H9 (cell line): ENCODE data around the gene ERCC5. TPM values are rescaled to one million over a fixed set of nuclear protein-coding genes. Genes with fewer than 3 reads are reported as not detected.

Experiments used
- DNase-seq: peaks from one replicate; pipeline ENCODE4 v3.0.0-alpha.2; 2017
- H2AFZ ChIP-seq: one replicate; pipeline ENCODE4 v1.6.1; 2013; ENCODE audit warnings: mild to moderate bottlenecking, low read length, control low read depth, moderate library complexity
- H2AK5ac ChIP-seq: 2 replicates; pipeline ENCODE4 v1.6.1; 2013; ENCODE audit warnings: low read length, control low read depth, mixed read lengths; ENCODE audit not compliant: insufficient read length
- H2BK120ac ChIP-seq: one replicate; pipeline ENCODE4 v1.6.1; 2013; ENCODE audit warnings: low read depth, mild to moderate bottlenecking, low read length, control low read depth, inconsistent platforms; ENCODE audit not compliant: poor library complexity, severe bottlenecking
- H2BK12ac ChIP-seq: 2 replicates; pipeline ENCODE4 v1.6.1; 2013; ENCODE audit warnings: low read length, control low read depth, mixed read lengths, low read depth; ENCODE audit not compliant: insufficient read length
- H2BK15ac ChIP-seq: 2 replicates; pipeline ENCODE4 v1.6.1; 2013; ENCODE audit warnings: low read depth, low read length, control low read depth
- H2BK20ac ChIP-seq: one replicate; pipeline ENCODE4 v1.6.1; 2013; ENCODE audit warnings: low read depth, mild to moderate bottlenecking, low read length, control low read depth, inconsistent platforms; ENCODE audit not compliant: poor library complexity, severe bottlenecking
- H2BK5ac ChIP-seq: 2 replicates; pipeline ENCODE4 v1.6.1; 2013; ENCODE audit warnings: low read length, control low read depth, mixed read lengths; ENCODE audit not compliant: insufficient read length
- H3K14ac ChIP-seq: 2 replicates; pipeline ENCODE4 v1.6.1; 2013; ENCODE audit warnings: low read length, control low read depth; ENCODE audit not compliant: insufficient read depth
- H3K18ac ChIP-seq: 2 replicates; pipeline ENCODE4 v1.6.1; 2013; ENCODE audit warnings: low read depth, mild to moderate bottlenecking, mixed read lengths, low read length, control low read depth; ENCODE audit not compliant: insufficient read length
- H3K23ac ChIP-seq: 2 replicates; pipeline ENCODE4 v1.6.1; 2013; ENCODE audit warnings: low read length, control low read depth, mixed read lengths, low read depth; ENCODE audit not compliant: insufficient read length
- H3K23me2 ChIP-seq: 2 replicates; pipeline ENCODE4 v1.6.1; 2013; ENCODE audit warnings: low read depth, mild to moderate bottlenecking, mixed read lengths, low read length, control low read depth; ENCODE audit not compliant: insufficient read length, poor library complexity, severe bottlenecking
- H3K27ac ChIP-seq: 2 replicates; pipeline ENCODE4 v1.5.1; 2013; ENCODE audit warnings: low read length, control low read depth, mixed read lengths, low read depth; ENCODE audit not compliant: insufficient read length
- H3K27me3 ChIP-seq: 2 replicates; pipeline ENCODE4 v1.6.1; 2013; ENCODE audit warnings: low read length, control low read depth, inconsistent platforms; ENCODE audit not compliant: insufficient read depth
- H3K4ac ChIP-seq: 2 replicates; pipeline ENCODE4 v1.6.1; 2013; ENCODE audit warnings: low read depth, mild to moderate bottlenecking, control low read depth, inconsistent platforms, low read length, moderate library complexity
- H3K4me1 ChIP-seq: 2 replicates; pipeline ENCODE4 v1.6.1; 2013; ENCODE audit warnings: low read length, control low read depth, inconsistent platforms; ENCODE audit not compliant: insufficient read depth
- H3K4me2 ChIP-seq: 2 replicates; pipeline ENCODE4 v1.6.1; 2013; ENCODE audit warnings: low read length, control low read depth, mixed read lengths; ENCODE audit not compliant: insufficient read length, insufficient read depth
- H3K56ac ChIP-seq: 2 replicates; pipeline ENCODE4 v1.6.1; 2013; ENCODE audit warnings: low read depth, mild to moderate bottlenecking, mixed read lengths, low read length, control low read depth; ENCODE audit not compliant: insufficient read length
- H3K79me1 ChIP-seq: 2 replicates; pipeline ENCODE4 v1.6.1; 2013; ENCODE audit warnings: low read depth, mild to moderate bottlenecking, moderate library complexity, low read length, control low read depth, inconsistent platforms; ENCODE audit not compliant: insufficient read depth, poor library complexity, severe bottlenecking
- H3K79me2 ChIP-seq: 2 replicates; pipeline ENCODE4 v1.6.1; 2013; ENCODE audit warnings: low read length, control low read depth, inconsistent platforms; ENCODE audit not compliant: insufficient read depth
- H3K9ac ChIP-seq: 2 replicates; pipeline ENCODE4 v1.6.1; 2013; ENCODE audit warnings: low read length, control low read depth, mixed read lengths; ENCODE audit not compliant: insufficient read length; ENCODE audit errors: extremely low read depth
- H3K9me3 ChIP-seq: one replicate; pipeline ENCODE4 v1.6.1; 2013; ENCODE audit warnings: low read depth, low read length, inconsistent platforms; ENCODE audit not compliant: control insufficient read depth
- H3T11ph ChIP-seq: one replicate; pipeline ENCODE4 v1.6.1; 2013; ENCODE audit warnings: mild to moderate bottlenecking, low read length, control low read depth, inconsistent platforms
- H4K20me1 ChIP-seq: one replicate; pipeline ENCODE4 v1.6.1; 2013; ENCODE audit not compliant: control insufficient read depth, insufficient read length, insufficient read depth
- H4K5ac ChIP-seq: 2 replicates; pipeline ENCODE4 v1.6.1; 2013; ENCODE audit warnings: low read depth, mild to moderate bottlenecking, mixed read lengths, low read length, control low read depth; ENCODE audit not compliant: insufficient read length
- H4K8ac ChIP-seq: replicated peaks from 2 replicates; pipeline ENCODE4 v1.6.1; 2013; ENCODE audit warnings: low read length, control low read depth, mixed read lengths, low read depth; ENCODE audit not compliant: insufficient read length
- H4K91ac ChIP-seq: 2 replicates; pipeline ENCODE4 v1.6.1; 2013; ENCODE audit warnings: low read depth, mild to moderate bottlenecking, moderate library complexity, mixed read lengths, low read length, control low read depth; ENCODE audit not compliant: insufficient read length
- H3K27ac Mint-ChIP-seq, 3 experiments: 2 replicates in 2 of 3; 3 replicates in 1 of 3; pipeline ENCODE4 v1.8.0; 2020 to 2021; ENCODE audit warnings: mixed read lengths in 3 of 3, mild to moderate bottlenecking in 1 of 3, moderate library complexity in 1 of 3
- H3K27me3 Mint-ChIP-seq: 2 replicates; pipeline ENCODE4 v1.8.0; 2021; ENCODE audit warnings: low read depth, mild to moderate bottlenecking, moderate library complexity, mixed read lengths
- H3K36me3 Mint-ChIP-seq, 3 experiments: 2 replicates in 2 of 3; 3 replicates in 1 of 3; pipeline ENCODE4 v1.8.0; 2020 to 2021; ENCODE audit warnings: low read depth in 3 of 3, mixed read lengths in 3 of 3; ENCODE audit not compliant: insufficient read depth in 1 of 3
- H3K4me1 Mint-ChIP-seq, 2 experiments: 2 replicates each; pipeline ENCODE4 v1.8.0; 2020; ENCODE audit warnings: mixed read lengths in 2 of 2
- H3K4me3 Mint-ChIP-seq, 2 experiments: 2 replicates in 1 of 2; 3 replicates in 1 of 2; pipeline ENCODE4 v1.8.0; 2020 to 2021; ENCODE audit warnings: mild to moderate bottlenecking in 2 of 2, mixed read lengths in 2 of 2, moderate library complexity in 1 of 2
- H3K9me3 Mint-ChIP-seq, 2 experiments: 2 replicates in 1 of 2; 3 replicates in 1 of 2; pipeline ENCODE4 v1.8.0; 2020; ENCODE audit warnings: mild to moderate bottlenecking in 2 of 2, mixed read lengths in 2 of 2, moderate library complexity in 1 of 2
- CTCF ChIP-seq: fragments of 200-600 bp; sonication (generic); conservative IDR thresholded peaks from 3 replicates; pipeline ENCODE4 v1.8.0; 2021; ENCODE audit warnings: antibody characterized with exemption, mild to moderate bottlenecking
- whole genome bisulfite sequencing: extraction: QIAGEN DNeasy Blood & Tissue Kit; methylation state at CpG from one replicate; pipeline ENCODE4 v1.1.7; 2013; ENCODE audit warnings: missing lambda C conversion rate, low lambda C conversion rate, mixed read lengths; ENCODE audit not compliant: insufficient read length; ENCODE audit errors: extremely low coverage; 5-methylcytosine and 5-hydroxymethylcytosine counted together
- total RNA-seq: library from RNA; stranded (reverse); gene quantifications from 2 replicates; pipeline ENCODE4 v1.2.1, GENCODE V29; 2021

The ERCC5 gene
- total RNA-seq, 1 experiment from 2014 or later, result 26.8 TPM

GRCh38 chr13:102816708-102817107 lies 29.1 kb upstream of the ERCC5 start:
- H4K20me1 ChIP-seq, result no peaks in the 10 kb centered on the region
- Mint-ChIP-seq H3K36me3 (peaks cover 4 to 11% (median 6%) of the 10 kb centered on the region in 3 experiments; a peak in 4 of 7 replicates), H3K9me3 (peaks cover 3% of the 10 kb centered on the region in 2 experiments; a peak in 3 of 5 replicates), H3K4me3 (no peak overlapping the region), H3K4me1 (peaks cover 0 to 3% of the 10 kb centered on the region in 2 experiments; a peak in 2 of 4 replicates), H3K27ac (no peak overlapping the region), H3K27me3 (no peaks in the 10 kb centered on the region)
- H3K27ac ChIP-seq, result no peak overlapping the region
- H3K4ac ChIP-seq, result no peak overlapping the region
- no peaks in the 10 kb centered on the region for H3K27me3 ChIP-seq
- no peak overlapping the region for H2BK12ac ChIP-seq
- H3K18ac ChIP-seq, result no peak overlapping the region
- H3K4me1 ChIP-seq, result no peaks in the 10 kb centered on the region; the same call in 1 of the 2 replicates
- H2BK20ac ChIP-seq, result no peak overlapping the region
- no peak overlapping the region for H4K8ac ChIP-seq
- no peak overlapping the region for H2BK5ac ChIP-seq
- no peaks in the 10 kb centered on the region for H3K23me2 ChIP-seq
- H2AFZ ChIP-seq, result no peak overlapping the region
- no peak overlapping the region for H3T11ph ChIP-seq
- no peak overlapping the region for H4K5ac ChIP-seq
- no peak overlapping the region for H2BK15ac ChIP-seq
- no peaks in the 10 kb centered on the region for H3K79me2 ChIP-seq
- no peak overlapping the region for H3K4me2 ChIP-seq
- H2AK5ac ChIP-seq, result no peak overlapping the region
- no peak overlapping the region for H3K14ac ChIP-seq
- TF ChIP-seq CTCF, result no peak
- no peak overlapping the region for H3K9ac ChIP-seq
- WGBS, result no CpG with 5 or more reads among the region's 4 CpGs
- no peak overlapping the region for H2BK120ac ChIP-seq
- H4K91ac ChIP-seq, result no peak overlapping the region
- no peak for DNase-seq
- no peaks in the 10 kb centered on the region for H3K9me3 ChIP-seq
- no peak overlapping the region for H3K23ac ChIP-seq
- no peaks in the 10 kb centered on the region for H3K79me1 ChIP-seq
- H3K56ac ChIP-seq, result no peak overlapping the region
